Myocyte (in vitro differentiated cells): Measurements from ENCODE around the gene FSD1. TPM values are rescaled to one million over a fixed set of nuclear protein-coding genes. Genes with fewer than 3 reads are reported as not detected.

Experiments used
- total RNA-seq: library from RNA; depleted of rRNA; stranded (reverse); fragments of >200 nt; gene quantifications from 2 replicates; pipeline ENCODE4 v1.2.3, GENCODE V29; 2014

FSD1 gene
- total RNA-seq, 1 donor from 2014 or later: 2.6 TPM

Other genes starting within 250 kb of the FSD1 start
- 30.1 and 37.1 TPM in 2 replicates for gene ZBTB7A, start 237.7 kb upstream of the FSD1 start, total RNA-seq
- 201 and 224 TPM in 2 replicates for gene MAP2K2, start 180.5 kb upstream of the FSD1 start, total RNA-seq
- gene CREB3L3, start 151.0 kb upstream of the FSD1 start, total RNA-seq: not detected in 2 replicates
- 19.3 and 22.4 TPM in 2 replicates for gene SIRT6, start 122.0 kb upstream of the FSD1 start, total RNA-seq
- 0.53 and 1.4 TPM in 2 replicates for gene ANKRD24, start 121.9 kb upstream of the FSD1 start, total RNA-seq
- 0.11 and 0.21 TPM in 2 replicates for gene EBI3, start 75.1 kb upstream of the FSD1 start, total RNA-seq
- gene YJU2, start 57.5 kb upstream of the FSD1 start, total RNA-seq: 13.3 and 17.2 TPM in 2 replicates
- gene SHD, start 25.3 kb upstream of the FSD1 start, total RNA-seq: 839 and 1,129 TPM in 2 replicates
- gene TMIGD2, start 2.2 kb upstream of the FSD1 start, total RNA-seq: 0.57 TPM in 1 of 2 replicates, not detected in the other
- gene STAP2, start 34.2 kb downstream of the FSD1 start, total RNA-seq: 3.1 and 4.5 TPM in 2 replicates
- gene MPND, start 39.0 kb downstream of the FSD1 start, total RNA-seq: 2.2 and 2.7 TPM in 2 replicates
- 179 and 258 TPM in 2 replicates for gene SH3GL1, start 95.9 kb downstream of the FSD1 start, total RNA-seq
- 3.1 TPM in 2 replicates for gene CHAF1A, start 98.0 kb downstream of the FSD1 start, total RNA-seq
- gene UBXN6, start 153.2 kb downstream of the FSD1 start, total RNA-seq: 85.4 and 119 TPM in 2 replicates
- 43.8 and 59.1 TPM in 2 replicates for gene HDGFL2, start 167.7 kb downstream of the FSD1 start, total RNA-seq
- 0.32 and 0.42 TPM in 2 replicates for gene PLIN4, start 213.9 kb downstream of the FSD1 start, total RNA-seq
- not detected in 2 replicates for gene PLIN5, start 230.6 kb downstream of the FSD1 start, total RNA-seq
- gene LRG1, start 235.4 kb downstream of the FSD1 start, total RNA-seq: 0.05 TPM in 1 of 2 replicates, not detected in the other